OCI-LY1 (cell line): ENCODE measurements around the gene TNFSF15.

Source experiments
- H2AFZ ChIP-seq: fragments of 200-600 bp; sonication (generic), shearing (Covaris generic); 2 replicates; pipeline ENCODE4 v1.6.0; 2014; ENCODE audit warnings: antibody characterized with exemption, mild to moderate bottlenecking, low read length
- H3F3A ChIP-seq: fragments of 200-600 bp; sonication (generic), shearing (Covaris generic); 2 replicates; pipeline ENCODE4 v1.6.0; 2014; ENCODE audit warnings: mild to moderate bottlenecking, antibody characterized with exemption, low read length, moderate library complexity; ENCODE audit not compliant: insufficient read depth
- H3K27ac ChIP-seq: fragments of 200-600 bp; sonication (generic); 2 replicates; pipeline ENCODE4 v1.5.1; 2014; ENCODE audit warnings: low read length, mixed run types, mild to moderate bottlenecking, low read depth; ENCODE audit not compliant: poor library complexity, severe bottlenecking
- H3K27me3 ChIP-seq: fragments of 200-600 bp; sonication (generic); 2 replicates; pipeline ENCODE4 v1.6.0; 2014; ENCODE audit warnings: antibody characterized with exemption, mild to moderate bottlenecking, low read length, moderate library complexity; ENCODE audit not compliant: insufficient read depth
- H3K36me3 ChIP-seq: fragments of 200-600 bp; sonication (generic); 2 replicates; pipeline ENCODE4 v1.6.1; 2014; ENCODE audit warnings: mild to moderate bottlenecking, antibody characterized with exemption, low read length, moderate library complexity, mixed read lengths; ENCODE audit not compliant: insufficient read depth
- H3K4me1 ChIP-seq: fragments of 200-600 bp; sonication (generic); 2 replicates; pipeline ENCODE4 v1.5.1; 2014; ENCODE audit warnings: mild to moderate bottlenecking, low read length, moderate library complexity; ENCODE audit not compliant: insufficient read depth, severe bottlenecking
- H3K4me2 ChIP-seq: fragments of 200-600 bp; sonication (generic), shearing (Covaris generic); 2 replicates; pipeline ENCODE4 v1.6.1; 2014; ENCODE audit warnings: low read length
- H3K4me3 ChIP-seq: fragments of 200-600 bp; sonication (generic); 2 replicates; pipeline ENCODE4 v1.5.1; 2014; ENCODE audit warnings: low read length, low read depth, mild to moderate bottlenecking, mixed read lengths; ENCODE audit not compliant: poor library complexity, severe bottlenecking
- H3K79me2 ChIP-seq: fragments of 200-600 bp; shearing (Covaris generic); 2 replicates; pipeline ENCODE4 v1.6.1; 2016; ENCODE audit warnings: mixed run types, low read length, mixed read lengths; ENCODE audit not compliant: insufficient read depth
- H3K9ac ChIP-seq: fragments of 200-600 bp; sonication (generic), shearing (Covaris generic); 2 replicates; pipeline ENCODE4 v1.6.1; 2014; ENCODE audit warnings: mild to moderate bottlenecking, low read length, mixed read lengths
- H3K9me2 ChIP-seq: fragments of 200-600 bp; sonication (generic), shearing (Covaris generic); 2 replicates; pipeline ENCODE4 v1.6.1; 2014; ENCODE audit warnings: low read depth, mild to moderate bottlenecking, low read length, mixed read lengths
- H3K9me3 ChIP-seq: fragments of 200-600 bp; shearing (Covaris generic); 2 replicates; pipeline ENCODE4 v1.6.1; 2014; ENCODE audit warnings: low read length, mixed read lengths
- H4K20me1 ChIP-seq: fragments of 200-600 bp; sonication (generic), shearing (Covaris generic); 2 replicates; pipeline ENCODE4 v1.6.0; 2016; ENCODE audit warnings: mild to moderate bottlenecking, low read length; ENCODE audit not compliant: insufficient read depth
- CTCF ChIP-seq: fragments of 200-600 bp; sonication (generic), shearing (Covaris generic); IDR thresholded peaks from 2 replicates; pipeline ENCODE4 v1.5.1; 2017; ENCODE audit warnings: mild to moderate bottlenecking, antibody characterized with exemption, low read length, moderate library complexity, mixed read lengths
- EZH2 ChIP-seq: fragments of 200-600 bp; sonication (generic), shearing (Covaris generic); IDR thresholded peaks from 2 replicates; pipeline ENCODE4 v1.8.0; 2017; ENCODE audit warnings: borderline replicate concordance, mixed run types, mild to moderate bottlenecking, antibody characterized with exemption, low read length, moderate library complexity, mixed read lengths

The TNFSF15 gene

GRCh38 chr9:114757395-114757794 lies 48.4 kb downstream of the TNFSF15 start:
- H3K9me3 ChIP-seq = no peaks in the 10 kb centered on the region
- H3K27ac ChIP-seq = no peak overlapping the region
- no peaks in the 10 kb centered on the region for H3K36me3 ChIP-seq
- TF ChIP-seq EZH2 (no peak), CTCF (no peak)
- no peak overlapping the region for H3K4me3 ChIP-seq
- no peaks in the 10 kb centered on the region for H3K27me3 ChIP-seq
- no peaks in the 10 kb centered on the region for H3K4me1 ChIP-seq
- H3K4me2 ChIP-seq = no peak overlapping the region
- H4K20me1 ChIP-seq = no peaks in the 10 kb centered on the region
- no peak overlapping the region for H2AFZ ChIP-seq
- H3K79me2 ChIP-seq = no peaks in the 10 kb centered on the region
- no peak overlapping the region for H3K9ac ChIP-seq
- H3F3A ChIP-seq = no peaks in the 10 kb centered on the region
- H3K9me2 ChIP-seq = no peaks in the 10 kb centered on the region

- no peaks in the 10 kb centered on the region for H3K9me3 ChIP-seq
- TF ChIP-seq EZH2 = no peak
- TF ChIP-seq CTCF = no peak
- no peaks in the 10 kb centered on the region for H3K4me1 ChIP-seq
- no peaks in the 10 kb centered on the region for H3K9me2 ChIP-seq
- no peak overlapping the region for H3K9ac ChIP-seq
- H3F3A ChIP-seq = no peaks in the 10 kb centered on the region
- no peak overlapping the region for H3K4me3 ChIP-seq
- no peak overlapping the region for H3K27ac ChIP-seq
- no peaks in the 10 kb centered on the region for H3K36me3 ChIP-seq
- no peaks in the 10 kb centered on the region for H3K27me3 ChIP-seq
- H2AFZ ChIP-seq = no peak overlapping the region
- no peak overlapping the region for H3K4me2 ChIP-seq
- no peaks in the 10 kb centered on the region for H3K79me2 ChIP-seq
- H4K20me1 ChIP-seq = no peaks in the 10 kb centered on the region
These were observed 48.9 kb downstream of the TNFSF15 start for GRCh38 chr9:114756920-114757319.

GRCh38 chr9:114754581-114754980 lies 51.3 kb downstream of the TNFSF15 start:
- Histone ChIP-seq H3F3A (no peaks in the 10 kb centered on the region), H3K9me2 (no peaks in the 10 kb centered on the region), H3K79me2 (no peaks in the 10 kb centered on the region), H3K9ac (no peak overlapping the region), H3K4me2 (no peak overlapping the region), H3K4me1 (no peaks in the 10 kb centered on the region), H3K9me3 (no peaks in the 10 kb centered on the region), H3K4me3 (no peak overlapping the region), H3K36me3 (no peaks in the 10 kb centered on the region), H3K27ac (no peak overlapping the region), H4K20me1 (no peaks in the 10 kb centered on the region), H2AFZ (no peak overlapping the region), H3K27me3 (no peaks in the 10 kb centered on the region)
- TF ChIP-seq CTCF (no peak), EZH2 (no peak)
